A549 (cell line): ENCODE measurements around the gene NEDD8. TPM values are rescaled to one million over a fixed set of nuclear protein-coding genes. Genes with fewer than 3 reads are reported as not detected.
A peak's percentile ranks its signal among the peaks of the same experiment; 100 is the strongest.

Experiments
- ATAC-seq, 2 experiments: fragments of 200-7000 bp in 1 of 2; fragments of >200 bp in 1 of 2; cut with Nextera tagmentation in 1 of 2; cut with Tn5 transposase in 1 of 2; 3 replicates each; pipeline versions ENCODE4 v1.8.0 to v1.9.1; 2018 to 2020; ENCODE audit warnings: mild to moderate bottlenecking in 1 of 2, moderate library complexity in 1 of 2
- CTCF ChIA-PET: fragments of 300-600 bp; sonication (Branson Sonifier 250); formaldehyde crosslinking; extraction: SDS; loops from one replicate; lab custom pipeline; 2021; ENCODE audit warnings: antibody characterized with exemption, inconsistent platforms; lab: Yijun Ruan, JAX
- POLR2A ChIA-PET: fragments of 350-600 bp; formaldehyde crosslinking; extraction: SDS; loops from one replicate; lab custom pipeline; 2021; ENCODE audit warnings: antibody characterized with exemption, inconsistent platforms; lab: Yijun Ruan, JAX
- DNase-seq, 2 experiments: peaks; one replicate each; pipeline versions ENCODE4 v3.0.0 to v3.0.0-alpha.2; 2011 to 2016; ENCODE audit warnings: low read depth in 1 of 2, low spot score in 1 of 2
- FAIRE-seq: peaks from 2 replicates; lab custom pipeline; 2011; peaks lifted over from hg19 to GRCh38; lab: Jason Lieb, UNC
- H3K27ac ChIP-seq, 2 experiments: fragments of >200 bp; sonication (Bioruptor Twin); formaldehyde crosslinking; 3 replicates each; pipeline ENCODE4 v1.5.1; 2016 to 2017
- H3K4me1 ChIP-seq: fragments of >200 bp; sonication (Bioruptor Twin); formaldehyde crosslinking; 3 replicates; pipeline ENCODE4 v1.6.1; 2016
- H3K4me2 ChIP-seq: fragments of >200 bp; sonication (Bioruptor Twin); formaldehyde crosslinking; 3 replicates; pipeline ENCODE4 v1.6.1; 2016
- H3K4me3 ChIP-seq: fragments of >200 bp; sonication (Bioruptor Twin); formaldehyde crosslinking; 3 replicates; pipeline ENCODE4 v1.5.1; 2016
- H3K9me3 ChIP-seq: fragments of >200 bp; sonication (Bioruptor Twin); formaldehyde crosslinking; 3 replicates; pipeline ENCODE4 v1.6.1; 2016
- CEBPB ChIP-seq, 2 experiments: fragments of >200 bp in 1 of 2; sonication (Bioruptor Twin) in 1 of 2; formaldehyde crosslinking in 1 of 2; IDR thresholded peaks; 2 replicates each; pipeline ENCODE4 v1.6.1; 2012 to 2016
- CHD2 ChIP-seq: fragments of 150-350 bp; IDR thresholded peaks from 2 replicates; pipeline ENCODE4 v1.6.1; 2014; ENCODE audit warnings: low read length; ENCODE audit not compliant: partially characterized antibody
- FOSL2 ChIP-seq, 2 experiments: fragments of 450-650 bp in 1 of 2; fragments of >200 bp in 1 of 2; sonication (Bioruptor Twin) in 1 of 2; formaldehyde crosslinking; IDR thresholded peaks; 2 replicates each; pipeline versions ENCODE4 v1.5.0 to v1.6.1; 2016 to 2020; ENCODE audit warnings: mild to moderate bottlenecking in 1 of 2, moderate library complexity in 1 of 2
- GATA3 ChIP-seq: IDR thresholded peaks from 2 replicates; pipeline ENCODE4 v1.6.1; 2012; ENCODE audit warnings: borderline replicate concordance
- HDAC2 ChIP-seq: fragments of 200-600 bp; sonication (generic); IDR thresholded peaks from 2 replicates; pipeline ENCODE4 v1.6.1; 2016
- HEYL ChIP-seq: fragments of 250-450 bp; sonication (Bioruptor Pico); IDR thresholded peaks from 2 replicates; pipeline ENCODE4 v1.8.0; 2021; ENCODE audit warnings: mild to moderate bottlenecking, moderate library complexity
- MAFK ChIP-seq: fragments of 450-650 bp; IDR thresholded peaks from 2 replicates; pipeline ENCODE4 v1.6.1; 2014; ENCODE audit not compliant: partially characterized antibody
- MAZ ChIP-seq: fragments of 150-350 bp; IDR thresholded peaks from 2 replicates; pipeline ENCODE4 v1.6.1; 2014; ENCODE audit warnings: antibody characterized with exemption, low read depth, low read length, borderline replicate concordance
- MYC ChIP-seq: IDR thresholded peaks from 2 replicates; pipeline ENCODE4 v1.6.1; 2012; ENCODE audit warnings: mild to moderate bottlenecking, inconsistent platforms, low read length, improper control_type of control experiment, borderline replicate concordance
- RARB ChIP-seq: fragments of 250-450 bp; sonication (Bioruptor Pico); IDR thresholded peaks from 2 replicates; pipeline ENCODE4 v1.8.0; 2021; ENCODE audit warnings: mild to moderate bottlenecking, moderate library complexity
- SMC3 ChIP-seq: fragments of >200 bp; sonication (Bioruptor Twin); formaldehyde crosslinking; IDR thresholded peaks from 3 replicates; pipeline ENCODE4 v1.6.1; 2018; ENCODE audit warnings: inconsistent platforms
- SREBF2 ChIP-seq: fragments of 450-650 bp; IDR thresholded peaks from 2 replicates; pipeline ENCODE4 v1.6.1; 2014; ENCODE audit warnings: mild to moderate bottlenecking, moderate library complexity
- TFCP2L1 ChIP-seq: fragments of 250-450 bp; sonication (Bioruptor Pico); IDR thresholded peaks from 2 replicates; pipeline ENCODE4 v1.5.0; 2021; ENCODE audit warnings: mild to moderate bottlenecking
- ZFP36 ChIP-seq: fragments of 450-650 bp; IDR thresholded peaks from 2 replicates; pipeline ENCODE4 v1.6.1; 2014; ENCODE audit warnings: borderline replicate concordance; ENCODE audit not compliant: partially characterized antibody
- WGBS: methylation state at CpG from one replicate; pipeline ENCODE4 v1.1.6; 2017; ENCODE audit errors: missing lambda C conversion rate; 5-methylcytosine and 5-hydroxymethylcytosine counted together
- polyA plus RNA-seq, 4 experiments: library from polyadenylated mRNA; depleted of rRNA in 3 of 4; stranded (reverse); fragments of >200 nt; fragmentation: RNase III in 1 of 4; extraction: RNeasy Plus Mini Kit Qiagen cat#74134 plus additional on column Dnase treatment in 1 of 4; gene quantifications; 2 replicates in 3 of 4; 3 replicates in 1 of 4; pipeline ENCODE4 v1.2.3, GENCODE V29; 2011 to 2017
- TF ChIP-seq, protein P1 (sequence below): fragments of 150-350 bp; IDR thresholded peaks from 2 replicates; pipeline ENCODE4 v1.6.1; 2014; ENCODE audit warnings: low read depth, mild to moderate bottlenecking, low read length
- TF ChIP-seq, protein P2 (sequence below): fragments of 250-450 bp; sonication (Bioruptor Pico); IDR thresholded peaks from 2 replicates; pipeline ENCODE4 v1.5.0; 2021; ENCODE audit warnings: mild to moderate bottlenecking, moderate library complexity, borderline replicate concordance
- TF ChIP-seq, protein P3 (sequence below): IDR thresholded peaks from 2 replicates; pipeline ENCODE4 v1.6.1; 2012; ENCODE audit warnings: low read depth, borderline replicate concordance
- TF ChIP-seq, protein P4 (sequence below): fragments of >200 bp; sonication (Bioruptor Twin); formaldehyde crosslinking; IDR thresholded peaks from 2 replicates; pipeline ENCODE4 v1.6.1; 2016
- TF ChIP-seq, protein P5 (sequence below): fragments of 450-650 bp; IDR thresholded peaks from 2 replicates; pipeline ENCODE4 v1.6.1; 2014; ENCODE audit warnings: antibody characterized with exemption
- TF ChIP-seq, protein P6 (sequence below): IDR thresholded peaks from 2 replicates; pipeline ENCODE4 v1.6.1; 2012

NEDD8 gene
- polyA plus RNA-seq, 2 of the 4 experiments (the other 2 are of a cell fraction): 433 to 589 TPM

DNA sequence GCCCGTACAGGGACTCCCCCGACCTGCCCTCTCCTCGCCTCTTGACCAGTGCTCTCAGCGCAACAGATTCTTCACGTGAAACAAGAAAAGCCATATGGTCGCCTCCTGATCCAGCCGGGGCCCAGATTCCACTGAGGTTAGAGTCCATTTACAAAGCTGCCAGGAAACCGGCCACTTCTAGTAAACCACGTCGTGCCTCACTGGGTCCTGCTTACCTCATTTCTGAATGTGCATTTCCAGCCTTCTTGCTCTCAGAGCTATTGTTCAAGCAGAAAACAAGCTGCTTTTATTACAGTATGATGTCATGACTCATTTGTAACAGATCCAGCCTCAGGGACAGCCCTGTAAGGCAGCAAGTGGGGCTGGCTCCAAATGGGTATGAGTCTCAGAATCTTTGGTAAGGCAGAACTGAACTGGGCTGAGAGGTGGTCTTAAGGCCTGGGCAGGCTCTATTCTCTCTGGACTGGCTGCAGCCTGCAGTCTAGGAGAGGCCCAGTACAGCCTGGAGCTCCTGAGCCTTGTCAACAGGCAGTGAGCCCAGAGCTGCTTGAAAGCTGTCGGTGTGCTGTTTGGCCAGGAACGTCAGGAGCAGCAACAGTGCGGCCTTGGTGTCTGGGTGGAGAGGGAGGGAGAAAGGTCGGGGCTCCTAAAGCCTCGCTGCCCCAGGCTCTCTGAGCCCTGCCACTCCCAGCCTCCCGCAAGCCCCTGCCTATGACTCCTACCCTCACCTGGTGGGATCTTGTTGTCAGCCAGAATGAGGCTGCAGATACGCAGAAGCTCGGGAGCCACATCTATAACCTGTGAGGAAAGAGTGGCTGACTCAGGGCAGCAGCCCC is 52.0 kb downstream of the NEDD8 start:
- DNase-seq (no peak), FAIRE-seq (no peak), ATAC-seq (0 out of 6 replicates have a peak, but pooled peaks of 1 of the 2 experiments have one; percentile 3)
- H3K4me3 ChIP-seq: no peak overlapping the region
- H3K4me1 ChIP-seq: no peaks in the 10 kb centered on the region
- H3K27ac ChIP-seq: no peak overlapping the region
- ChIA-PET CTCF (interaction anchor here (0.5 to 8.0 kb wide), 8 partner anchors 9 to 60 kb away, joined by 3 to 64 read pairs (median 4); partner anchors contain the start of genes IRF9, MDP1 and PSME2), POLR2A (interaction anchor here (0.9 to 1.9 kb wide), 3 partner anchors 9 to 19 kb away, joined by 3 to 9 read pairs (median 5); partner anchors contain the start of genes IPO4, IRF9 and TM9SF1)
- no peaks in the 10 kb centered on the region for H3K9me3 ChIP-seq
- 90% methylated on average over 18 of the region's 18 CpGs for WGBS
- H3K4me2 ChIP-seq: no peak overlapping the region
- TF ChIP-seq MAFK (no peak), MYC (no peak), GATA3 (no peak), SMC3 (no peak), CHD2 (no peak), CEBPB (IDR thresholded peaks at IDR 0.05) (no peak), TFCP2L1 (CRISPR knock-in tag) (no peak), RARB (CRISPR knock-in tag) (no peak), HDAC2 (no peak), MAZ (no peak), FOSL2 (IDR thresholded peaks at IDR 0.05) (no peak), FOSL2 (CRISPR knock-in tag; IDR thresholded peaks at IDR 0.05) (no peak), HEYL (CRISPR knock-in tag) (no peak), ZFP36 (no peak), SREBF2 (no peak)
- TF ChIP-seq, protein P1, sequence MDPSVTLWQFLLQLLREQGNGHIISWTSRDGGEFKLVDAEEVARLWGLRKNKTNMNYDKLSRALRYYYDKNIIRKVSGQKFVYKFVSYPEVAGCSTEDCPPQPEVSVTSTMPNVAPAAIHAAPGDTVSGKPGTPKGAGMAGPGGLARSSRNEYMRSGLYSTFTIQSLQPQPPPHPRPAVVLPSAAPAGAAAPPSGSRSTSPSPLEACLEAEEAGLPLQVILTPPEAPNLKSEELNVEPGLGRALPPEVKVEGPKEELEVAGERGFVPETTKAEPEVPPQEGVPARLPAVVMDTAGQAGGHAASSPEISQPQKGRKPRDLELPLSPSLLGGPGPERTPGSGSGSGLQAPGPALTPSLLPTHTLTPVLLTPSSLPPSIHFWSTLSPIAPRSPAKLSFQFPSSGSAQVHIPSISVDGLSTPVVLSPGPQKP: no peak
- TF ChIP-seq, protein P2, sequence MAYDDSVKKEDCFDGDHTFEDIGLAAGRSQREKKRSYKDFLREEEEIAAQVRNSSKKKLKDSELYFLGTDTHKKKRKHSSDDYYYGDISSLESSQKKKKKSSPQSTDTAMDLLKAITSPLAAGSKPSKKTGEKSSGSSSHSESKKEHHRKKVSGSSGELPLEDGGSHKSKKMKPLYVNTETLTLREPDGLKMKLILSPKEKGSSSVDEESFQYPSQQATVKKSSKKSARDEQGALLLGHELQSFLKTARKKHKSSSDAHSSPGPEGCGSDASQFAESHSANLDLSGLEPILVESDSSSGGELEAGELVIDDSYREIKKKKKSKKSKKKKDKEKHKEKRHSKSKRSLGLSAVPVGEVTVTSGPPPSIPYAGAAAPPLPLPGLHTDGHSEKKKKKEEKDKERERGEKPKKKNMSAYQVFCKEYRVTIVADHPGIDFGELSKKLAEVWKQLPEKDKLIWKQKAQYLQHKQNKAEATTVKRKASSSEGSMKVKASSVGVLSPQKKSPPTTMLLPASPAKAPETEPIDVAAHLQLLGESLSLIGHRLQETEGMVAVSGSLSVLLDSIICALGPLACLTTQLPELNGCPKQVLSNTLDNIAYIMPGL: no peak
- TF ChIP-seq, protein P3, sequence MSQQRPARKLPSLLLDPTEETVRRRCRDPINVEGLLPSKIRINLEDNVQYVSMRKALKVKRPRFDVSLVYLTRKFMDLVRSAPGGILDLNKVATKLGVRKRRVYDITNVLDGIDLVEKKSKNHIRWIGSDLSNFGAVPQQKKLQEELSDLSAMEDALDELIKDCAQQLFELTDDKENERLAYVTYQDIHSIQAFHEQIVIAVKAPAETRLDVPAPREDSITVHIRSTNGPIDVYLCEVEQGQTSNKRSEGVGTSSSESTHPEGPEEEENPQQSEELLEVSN: no peak
- TF ChIP-seq, protein P4, sequence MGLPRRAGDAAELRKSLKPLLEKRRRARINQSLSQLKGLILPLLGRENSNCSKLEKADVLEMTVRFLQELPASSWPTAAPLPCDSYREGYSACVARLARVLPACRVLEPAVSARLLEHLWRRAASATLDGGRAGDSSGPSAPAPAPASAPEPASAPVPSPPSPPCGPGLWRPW: no peak
- TF ChIP-seq, protein P5, sequence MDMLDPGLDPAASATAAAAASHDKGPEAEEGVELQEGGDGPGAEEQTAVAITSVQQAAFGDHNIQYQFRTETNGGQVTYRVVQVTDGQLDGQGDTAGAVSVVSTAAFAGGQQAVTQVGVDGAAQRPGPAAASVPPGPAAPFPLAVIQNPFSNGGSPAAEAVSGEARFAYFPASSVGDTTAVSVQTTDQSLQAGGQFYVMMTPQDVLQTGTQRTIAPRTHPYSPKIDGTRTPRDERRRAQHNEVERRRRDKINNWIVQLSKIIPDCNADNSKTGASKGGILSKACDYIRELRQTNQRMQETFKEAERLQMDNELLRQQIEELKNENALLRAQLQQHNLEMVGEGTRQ: no peak
- TF ChIP-seq, protein P6, sequence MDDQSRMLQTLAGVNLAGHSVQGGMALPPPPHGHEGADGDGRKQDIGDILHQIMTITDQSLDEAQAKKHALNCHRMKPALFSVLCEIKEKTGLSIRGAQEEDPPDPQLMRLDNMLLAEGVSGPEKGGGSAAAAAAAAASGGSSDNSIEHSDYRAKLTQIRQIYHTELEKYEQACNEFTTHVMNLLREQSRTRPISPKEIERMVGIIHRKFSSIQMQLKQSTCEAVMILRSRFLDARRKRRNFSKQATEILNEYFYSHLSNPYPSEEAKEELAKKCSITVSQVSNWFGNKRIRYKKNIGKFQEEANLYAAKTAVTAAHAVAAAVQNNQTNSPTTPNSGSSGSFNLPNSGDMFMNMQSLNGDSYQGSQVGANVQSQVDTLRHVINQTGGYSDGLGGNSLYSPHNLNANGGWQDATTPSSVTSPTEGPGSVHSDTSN: no peak
